Kidney epithelial cell (primary cell): Measurements from ENCODE around the gene ATP2B1. TPM values are rescaled to one million over a fixed set of nuclear protein-coding genes. Genes with fewer than 3 reads are reported as not detected.
"Not testable (repeated sequence)": the region's sequence is repeated elsewhere in the genome, so short reads cannot be mapped to it uniquely, and the experiment has no call there.

Source experiments
- DNase-seq: peaks from one replicate; pipeline ENCODE4 v3.0.0-alpha.2; 2010; ENCODE audit warnings: low read depth
- H3K27me3 ChIP-seq: 2 replicates; pipeline ENCODE4 v1.6.0; 2011; ENCODE audit warnings: low read length; ENCODE audit not compliant: control insufficient read depth, insufficient read depth
- H3K36me3 ChIP-seq: 2 replicates; pipeline ENCODE4 v1.5.1; 2011; ENCODE audit warnings: low read length; ENCODE audit not compliant: control insufficient read depth, insufficient read depth
- H3K4me3 ChIP-seq: 2 replicates; pipeline ENCODE4 v1.5.1; 2011; ENCODE audit warnings: low read depth, mild to moderate bottlenecking, control low read depth, low read length
- total RNA-seq: library from RNA; depleted of rRNA; stranded (reverse); fragments of >200 nt; gene quantifications from 2 replicates; pipeline ENCODE4 v1.2.3, GENCODE V29; 2015
- TF ChIP-seq, protein P1 (sequence below): IDR thresholded peaks from 2 replicates; pipeline ENCODE4 v1.5.1; 2011; ENCODE audit warnings: mild to moderate bottlenecking, moderate library complexity, low read length, control low read depth, inconsistent platforms; ENCODE audit not compliant: insufficient read depth, poor library complexity, severe bottlenecking

ATP2B1 gene
- total RNA-seq, 1 donor from 2014 or later: 45.9 TPM

DNA sequence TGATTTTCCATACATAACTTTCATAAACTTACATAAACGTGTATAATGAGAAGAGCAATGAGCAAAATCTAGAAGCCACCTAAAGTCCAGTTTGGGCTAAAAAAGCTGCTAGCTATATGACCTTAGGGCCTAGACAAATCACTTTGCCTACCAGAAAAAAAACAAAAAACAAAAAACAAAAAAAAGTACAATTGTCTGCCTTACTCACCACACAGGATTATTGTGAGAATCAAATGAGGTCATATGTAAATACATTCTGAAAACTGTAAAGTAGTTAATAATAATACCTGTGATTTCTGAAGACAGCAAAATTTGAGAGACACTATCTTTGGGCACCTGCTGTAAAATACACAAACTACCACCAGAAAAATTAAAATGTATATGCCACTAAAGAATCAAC lies 4.2 kb downstream of the ATP2B1 start:
- TF ChIP-seq, protein P1, sequence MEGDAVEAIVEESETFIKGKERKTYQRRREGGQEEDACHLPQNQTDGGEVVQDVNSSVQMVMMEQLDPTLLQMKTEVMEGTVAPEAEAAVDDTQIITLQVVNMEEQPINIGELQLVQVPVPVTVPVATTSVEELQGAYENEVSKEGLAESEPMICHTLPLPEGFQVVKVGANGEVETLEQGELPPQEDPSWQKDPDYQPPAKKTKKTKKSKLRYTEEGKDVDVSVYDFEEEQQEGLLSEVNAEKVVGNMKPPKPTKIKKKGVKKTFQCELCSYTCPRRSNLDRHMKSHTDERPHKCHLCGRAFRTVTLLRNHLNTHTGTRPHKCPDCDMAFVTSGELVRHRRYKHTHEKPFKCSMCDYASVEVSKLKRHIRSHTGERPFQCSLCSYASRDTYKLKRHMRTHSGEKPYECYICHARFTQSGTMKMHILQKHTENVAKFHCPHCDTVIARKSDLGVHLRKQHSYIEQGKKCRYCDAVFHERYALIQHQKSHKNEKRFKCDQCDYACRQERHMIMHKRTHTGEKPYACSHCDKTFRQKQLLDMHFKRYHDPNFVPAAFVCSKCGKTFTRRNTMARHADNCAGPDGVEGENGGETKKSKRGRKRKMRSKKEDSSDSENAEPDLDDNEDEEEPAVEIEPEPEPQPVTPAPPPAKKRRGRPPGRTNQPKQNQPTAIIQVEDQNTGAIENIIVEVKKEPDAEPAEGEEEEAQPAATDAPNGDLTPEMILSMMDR: no peak
- DNase-seq: no peak
- Histone ChIP-seq H3K4me3 (no peak overlapping the region), H3K36me3 (no peaks in the 10 kb centered on the region), H3K27me3 (no peaks in the 10 kb centered on the region)

DNA sequence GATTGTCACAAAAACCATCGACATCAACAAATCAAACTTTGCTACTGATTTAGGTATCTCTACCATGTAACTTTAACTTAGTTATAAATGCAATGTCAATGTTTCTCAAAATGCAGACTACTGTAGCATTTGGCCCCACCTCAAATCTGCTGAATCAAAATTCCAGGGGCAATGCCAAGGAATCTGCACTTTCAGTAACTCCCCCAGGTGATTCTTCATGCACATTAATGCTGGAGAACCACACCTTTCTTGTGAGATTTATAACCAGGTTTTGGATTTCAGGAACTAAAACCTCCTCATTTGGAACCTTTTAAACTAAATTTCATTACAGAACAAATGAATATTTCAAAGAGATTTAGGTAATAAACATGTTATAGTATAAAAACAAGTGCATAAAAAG lies 4.9 kb downstream of the ATP2B1 start:
- no peaks in the 10 kb centered on the region for H3K27me3 ChIP-seq
- no peak for DNase-seq
- TF ChIP-seq, protein P1: no peak
- no peak overlapping the region for H3K4me3 ChIP-seq
- no peaks in the 10 kb centered on the region for H3K36me3 ChIP-seq

DNA sequence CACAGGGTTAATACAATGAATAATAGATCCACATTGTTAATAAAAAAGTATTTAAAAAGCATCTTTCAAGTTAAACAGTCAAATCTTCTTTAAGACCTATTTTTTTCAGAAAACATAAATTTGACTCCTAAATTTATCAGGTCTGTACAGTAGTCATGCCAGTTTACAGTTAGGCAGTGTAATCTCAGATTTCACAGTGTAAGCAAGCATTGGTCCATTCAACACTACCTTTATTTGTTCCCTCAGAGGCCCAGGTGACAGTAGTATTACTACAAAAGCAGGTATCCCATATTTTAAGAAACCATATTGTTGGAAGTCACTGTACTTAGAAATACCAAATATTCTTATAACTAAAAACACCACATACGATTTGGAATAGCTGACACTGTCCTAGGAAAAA lies 6.1 kb downstream of the ATP2B1 start:
- no peak overlapping the region for H3K4me3 ChIP-seq
- TF ChIP-seq, protein P1: no peak
- DNase-seq: no peak
- H3K27me3 ChIP-seq: no peaks in the 10 kb centered on the region
- no peaks in the 10 kb centered on the region for H3K36me3 ChIP-seq

DNA sequence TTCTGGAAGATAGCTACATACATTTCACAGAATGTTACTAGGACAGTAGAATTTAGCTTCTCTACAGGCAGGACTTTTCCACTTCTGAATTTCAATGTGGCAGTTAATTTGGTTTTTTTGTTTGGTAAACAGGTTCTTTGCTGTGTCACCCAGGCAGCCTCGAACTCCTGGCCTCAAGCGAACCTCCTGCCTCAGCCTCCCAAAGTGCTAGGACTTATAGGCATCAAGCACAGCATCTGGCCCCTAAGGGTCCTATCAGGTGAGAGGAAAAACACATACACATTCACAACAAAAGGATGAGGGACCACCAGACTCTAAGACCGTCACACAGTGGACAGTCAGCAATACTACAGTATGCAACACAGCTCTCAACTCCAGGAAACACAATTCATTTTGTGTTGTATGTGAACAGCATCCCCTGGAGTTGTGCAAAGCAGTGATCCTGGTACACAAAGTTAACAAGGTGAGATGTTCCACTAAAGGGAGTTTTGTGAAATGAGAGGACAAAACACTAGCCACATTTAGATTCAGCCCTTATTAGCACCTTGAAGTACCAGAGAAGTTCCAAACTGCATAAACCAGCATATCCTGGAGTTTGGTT lies 6.9 kb downstream of the ATP2B1 start:
- Histone ChIP-seq H3K36me3 (no peaks in the 10 kb centered on the region), H3K4me3 (no peak overlapping the region), H3K27me3 (no peaks in the 10 kb centered on the region)
- DNase-seq: no peak
- TF ChIP-seq, protein P1: no peak

DNA sequence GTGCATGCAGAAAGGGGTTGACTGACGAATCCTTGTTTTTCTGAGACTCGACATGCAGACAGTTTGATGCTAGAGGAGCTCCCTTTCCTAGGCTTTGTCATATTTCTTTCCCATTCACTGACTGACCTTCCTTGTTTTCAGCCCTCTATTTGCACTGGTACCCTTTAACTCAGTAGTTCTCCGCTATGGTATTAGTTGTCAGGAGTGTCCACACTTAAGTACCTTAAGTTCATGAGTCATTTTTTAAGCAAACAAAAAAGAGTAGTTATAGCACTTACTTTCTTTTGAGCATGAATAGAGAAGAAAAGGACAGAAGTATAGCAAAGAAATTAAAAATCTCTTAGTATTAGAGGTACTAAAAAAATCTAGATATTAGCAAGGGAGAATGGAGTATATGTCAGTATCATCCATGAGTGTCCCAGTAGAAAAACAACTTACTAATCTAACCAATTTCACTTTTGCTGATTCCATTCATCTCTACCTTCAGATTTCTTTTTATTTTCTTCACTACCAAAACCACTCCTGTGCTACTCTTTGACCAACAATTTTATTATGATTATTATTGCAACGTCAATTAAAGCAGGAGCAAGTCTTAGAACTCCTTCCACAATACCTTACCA lies 8.3 kb downstream of the ATP2B1 start:
- no peak for DNase-seq
- Histone ChIP-seq H3K36me3 (no peaks in the 10 kb centered on the region), H3K4me3 (no peak overlapping the region), H3K27me3 (no peaks in the 10 kb centered on the region)
- TF ChIP-seq, protein P1: no peak

DNA sequence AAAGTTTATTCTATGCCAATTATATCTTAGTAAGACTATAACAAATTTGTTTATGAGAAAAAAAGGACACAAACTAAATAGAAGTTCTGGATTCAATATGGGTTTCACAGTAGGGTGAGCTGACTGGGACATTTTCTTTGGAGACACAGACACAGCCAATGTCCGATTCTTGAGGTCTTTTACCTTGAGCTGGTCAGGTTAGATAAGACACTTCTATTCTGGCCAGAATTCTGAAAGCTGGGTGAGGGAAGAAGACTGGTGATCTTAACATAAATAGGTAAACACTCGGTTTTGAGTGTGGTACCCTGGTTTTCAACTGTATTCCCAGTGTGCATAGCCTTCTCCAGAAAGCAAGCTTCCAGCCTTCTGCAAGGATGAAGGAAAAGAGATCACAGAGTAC lies 10.0 kb downstream of the ATP2B1 start:
- H3K27me3 ChIP-seq: no peaks in the 10 kb centered on the region
- H3K36me3 ChIP-seq: no peaks in the 10 kb centered on the region
- H3K4me3 ChIP-seq: no peak overlapping the region
- DNase-seq: no peak
- TF ChIP-seq, protein P1: no peak

DNA sequence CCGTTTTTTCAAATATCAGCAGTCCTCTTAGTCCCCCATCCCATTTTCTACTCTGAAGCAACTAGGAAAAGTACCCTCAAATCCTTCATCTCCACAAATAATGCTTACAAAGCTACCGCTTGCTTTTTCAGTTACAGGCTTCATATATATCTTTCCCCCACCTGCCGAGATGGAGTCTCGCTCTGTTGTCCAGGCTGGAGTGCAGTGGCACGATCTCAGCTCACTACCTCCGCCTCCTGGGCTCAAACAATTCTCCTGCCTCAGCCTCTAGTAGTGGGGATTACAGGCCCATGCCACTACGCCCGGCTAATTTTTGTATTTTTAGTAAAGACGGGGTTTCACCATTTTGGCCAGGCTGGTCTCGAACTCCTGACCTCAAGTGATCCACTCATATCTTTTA lies 10.9 kb downstream of the ATP2B1 start:
- not testable (repeated sequence) for H3K36me3 ChIP-seq, H3K4me3 ChIP-seq, DNase-seq, H3K27me3 ChIP-seq
